Measurements from ENCODE around the gene GOLGA8G. TPM values are rescaled to one million over a fixed set of nuclear protein-coding genes. Genes with fewer than 3 reads are reported as not detected.
"Not testable (repeated sequence)": the region's sequence is repeated elsewhere in the genome, so short reads cannot be mapped to it uniquely, and the experiment has no call there.

GOLGA8G gene
- polyA plus RNA-seq, 3 donors: not detected

- H3K4me3 ChIP-seq (replicated peaks in 1 of 3; ENCODE audit: low read depth in 2 of 3, low read length in 3 of 3); H3K27ac ChIP-seq (ENCODE audit: low read depth in 1 of 2, low read length in 2 of 2); H3K9me3 Mint-ChIP-seq; H3K27ac Mint-ChIP-seq; H3K4me2 ChIP-seq (replicated peaks; ENCODE audit: extremely low read depth, low read length, poor library complexity, severe bottlenecking); H3K36me3 ChIP-seq (replicated peaks in 1 of 2; ENCODE audit: control insufficient read depth in 1 of 2, insufficient read depth in 2 of 2, low read length in 2 of 2); H3K27me3 Mint-ChIP-seq (ENCODE audit: low read depth in 3 of 3); intact Hi-C loops (cut with micrococcal nuclease); H3K4me3 Mint-ChIP-seq; H4K20me1 ChIP-seq (ENCODE audit: insufficient read depth, low read length); H3K79me2 ChIP-seq (ENCODE audit: insufficient read depth, low read length); H3K27me3 ChIP-seq (ENCODE audit: control insufficient read depth in 2 of 2, insufficient read depth in 2 of 2, low read length in 2 of 2); H3K9me3 ChIP-seq (replicated peaks in 1 of 2; ENCODE audit: control insufficient read depth in 1 of 2, insufficient read depth in 1 of 2, low read length in 2 of 2); H3K4me1 Mint-ChIP-seq; DNase-seq; H2AFZ ChIP-seq (ENCODE audit: insufficient read depth, low read depth, low read length, poor library complexity, severe bottlenecking); H3K9ac ChIP-seq (ENCODE audit: insufficient read depth, low read length, poor library complexity, severe bottlenecking); H3K4me1 ChIP-seq (ENCODE audit: control insufficient read depth in 1 of 2, insufficient read depth in 2 of 2, low read length in 2 of 2); H3K36me3 Mint-ChIP-seq: not testable (repeated sequence)
- WGBS (ENCODE audit: insufficient coverage): no CpG with 5 or more reads among the region's 22 CpGs
These were observed 18.6 kb downstream of the GOLGA8G start for GRCh38 chr15:28514128-28514527.

- H3K4me3 Mint-ChIP-seq; H3K36me3 Mint-ChIP-seq; H3K4me2 ChIP-seq (replicated peaks; ENCODE audit: extremely low read depth, low read length, poor library complexity, severe bottlenecking); H4K20me1 ChIP-seq (ENCODE audit: insufficient read depth, low read length); intact Hi-C loops (cut with micrococcal nuclease); H3K36me3 ChIP-seq (replicated peaks in 1 of 2; ENCODE audit: control insufficient read depth in 1 of 2, insufficient read depth in 2 of 2, low read length in 2 of 2); H3K9me3 ChIP-seq (replicated peaks in 1 of 2; ENCODE audit: control insufficient read depth in 1 of 2, insufficient read depth in 1 of 2, low read length in 2 of 2); H3K79me2 ChIP-seq (ENCODE audit: insufficient read depth, low read length); H3K4me1 Mint-ChIP-seq; H3K9ac ChIP-seq (ENCODE audit: insufficient read depth, low read length, poor library complexity, severe bottlenecking); H3K27me3 Mint-ChIP-seq (ENCODE audit: low read depth in 3 of 3); H3K27ac Mint-ChIP-seq; H3K9me3 Mint-ChIP-seq; DNase-seq; H3K4me1 ChIP-seq (ENCODE audit: control insufficient read depth in 1 of 2, insufficient read depth in 2 of 2, low read length in 2 of 2); H3K27ac ChIP-seq (ENCODE audit: low read depth in 1 of 2, low read length in 2 of 2); H2AFZ ChIP-seq (ENCODE audit: insufficient read depth, low read depth, low read length, poor library complexity, severe bottlenecking); H3K27me3 ChIP-seq (ENCODE audit: control insufficient read depth in 2 of 2, insufficient read depth in 2 of 2, low read length in 2 of 2); H3K4me3 ChIP-seq (replicated peaks in 1 of 3; ENCODE audit: low read depth in 2 of 3, low read length in 3 of 3): not testable (repeated sequence)
- WGBS (ENCODE audit: insufficient coverage): no CpG with 5 or more reads among the region's 63 CpGs
These were observed 24.4 kb downstream of the GOLGA8G start for GRCh38 chr15:28508217-28508889.

- H2AFZ ChIP-seq (ENCODE audit: insufficient read depth, low read depth, low read length, poor library complexity, severe bottlenecking); H3K9me3 Mint-ChIP-seq; H3K9me3 ChIP-seq (replicated peaks in 1 of 2; ENCODE audit: control insufficient read depth in 1 of 2, insufficient read depth in 1 of 2, low read length in 2 of 2); intact Hi-C loops (cut with micrococcal nuclease); H3K4me1 Mint-ChIP-seq; H3K27me3 ChIP-seq (ENCODE audit: control insufficient read depth in 2 of 2, insufficient read depth in 2 of 2, low read length in 2 of 2); H3K36me3 ChIP-seq (replicated peaks in 1 of 2; ENCODE audit: control insufficient read depth in 1 of 2, insufficient read depth in 2 of 2, low read length in 2 of 2); H3K79me2 ChIP-seq (ENCODE audit: insufficient read depth, low read length); H3K4me3 Mint-ChIP-seq; H3K4me2 ChIP-seq (replicated peaks; ENCODE audit: extremely low read depth, low read length, poor library complexity, severe bottlenecking); H3K4me1 ChIP-seq (ENCODE audit: control insufficient read depth in 1 of 2, insufficient read depth in 2 of 2, low read length in 2 of 2); H4K20me1 ChIP-seq (ENCODE audit: insufficient read depth, low read length); DNase-seq; H3K27me3 Mint-ChIP-seq (ENCODE audit: low read depth in 3 of 3); H3K4me3 ChIP-seq (replicated peaks in 1 of 3; ENCODE audit: low read depth in 2 of 3, low read length in 3 of 3); H3K27ac Mint-ChIP-seq; H3K9ac ChIP-seq (ENCODE audit: insufficient read depth, low read length, poor library complexity, severe bottlenecking); H3K36me3 Mint-ChIP-seq; H3K27ac ChIP-seq (ENCODE audit: low read depth in 1 of 2, low read length in 2 of 2): not testable (repeated sequence)
- no CpG with 5 or more reads among the region's 3 CpGs for WGBS (ENCODE audit: insufficient coverage)
These were observed 51.4 kb downstream of the GOLGA8G start for GRCh38 chr15:28481340-28481739.

Small RNAs within 50 kb of the gene (small RNA-seq; reads per million reads assigned to genes)
- not detected for gene AC138749.2 (ENCODE audit: insufficient read length, low read depth)
- gene AC138749.4 (ENCODE audit: insufficient read length, low read depth): not detected
- gene AC138749.5 (ENCODE audit: insufficient read length, low read depth): not detected
- gene MIR4509-3 (ENCODE audit: insufficient read length, low read depth): not detected
- not detected for gene RF00017 (ENCODE audit: insufficient read length, low read depth)

Other genes starting within 250 kb of the GOLGA8G start
- gene HERC2, start 210.8 kb downstream of the GOLGA8G start, polyA plus RNA-seq: 1 to 10 TPM; 3.1 to 9.0 (median 4.7) TPM
- gene GOLGA6L24, start 174.9 kb downstream of the GOLGA8G start, polyA plus RNA-seq: not detected
- gene GOLGA8F, start 154.3 kb downstream of the GOLGA8G start, polyA plus RNA-seq: not detected
- not detected for gene GOLGA6L25, start 20.6 kb upstream of the GOLGA8G start, polyA plus RNA-seq
- under 1 TPM in 1 of 3 donors, not detected in 2; 0.39 TPM for gene GOLGA8M, start 179.4 kb upstream of the GOLGA8G start, polyA plus RNA-seq

Measured in CD14-positive monocyte (primary cell).